Stimulated activated CD8-positive, alpha-beta memory T cell treated with anti-CD3 and anti-CD28 coated beads, Interleukin-7, amount 100 ng/mL, for 48 hours (primary cell): ENCODE data around the gene FXYD7.
"Not testable (repeated sequence)": the region's sequence is repeated elsewhere in the genome, so short reads cannot be mapped to it uniquely, and the experiment has no call there.

Experiments used
- DNase-seq, 2 donors: peaks; one replicate each; pipeline ENCODE4 v3.0.0-alpha.2; 2020; ENCODE audit warnings: low read depth in 1 of 2; ENCODE audit errors: extremely low read depth in 1 of 2

Gene FXYD7

DNA sequence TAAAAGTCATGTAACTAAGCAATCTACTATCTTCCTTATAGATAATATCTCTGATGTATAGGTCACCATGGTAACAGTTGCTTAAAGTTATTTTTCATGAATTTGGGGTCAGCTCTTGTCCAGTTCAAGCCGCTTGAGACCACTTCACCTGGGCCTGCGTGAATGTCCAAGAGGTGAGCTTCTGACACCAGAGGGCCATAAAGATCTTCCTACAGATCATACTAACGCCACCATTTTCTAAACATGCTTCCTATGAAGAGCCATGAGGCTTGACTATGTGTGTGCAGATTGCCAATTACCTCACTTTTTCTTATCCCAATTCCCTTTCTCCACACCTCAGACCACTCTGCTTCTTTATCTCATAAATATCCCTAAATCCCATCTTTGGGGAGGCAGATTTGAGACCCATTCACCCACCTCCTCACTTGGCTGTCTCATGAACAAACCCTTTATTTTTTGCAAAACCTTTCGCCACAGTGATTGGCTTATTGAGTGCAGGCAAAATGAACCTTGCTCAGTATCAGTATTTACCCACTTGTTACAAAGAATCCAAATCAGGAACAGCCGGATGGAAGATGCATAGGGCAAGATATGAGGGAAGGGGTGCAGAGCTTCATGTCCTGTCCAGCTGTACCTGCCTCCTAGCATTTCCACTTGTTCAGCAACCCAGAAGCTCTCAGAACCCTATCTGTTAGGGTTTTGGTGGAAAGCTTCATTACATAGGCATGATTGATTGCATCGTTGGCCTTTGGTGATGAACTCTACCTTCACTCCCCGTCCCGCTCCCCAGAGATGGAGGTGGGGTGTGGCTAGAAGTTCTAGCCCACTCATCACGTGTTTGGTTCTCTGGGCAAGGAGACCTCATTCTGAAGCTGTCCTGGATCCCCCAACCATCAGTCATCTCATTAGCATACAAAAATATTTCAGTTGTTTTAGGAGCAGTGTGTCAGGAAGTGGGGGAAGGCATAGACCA lies 51.2 kb downstream of the FXYD7 start:
- DNase-seq: no peak

DNA sequence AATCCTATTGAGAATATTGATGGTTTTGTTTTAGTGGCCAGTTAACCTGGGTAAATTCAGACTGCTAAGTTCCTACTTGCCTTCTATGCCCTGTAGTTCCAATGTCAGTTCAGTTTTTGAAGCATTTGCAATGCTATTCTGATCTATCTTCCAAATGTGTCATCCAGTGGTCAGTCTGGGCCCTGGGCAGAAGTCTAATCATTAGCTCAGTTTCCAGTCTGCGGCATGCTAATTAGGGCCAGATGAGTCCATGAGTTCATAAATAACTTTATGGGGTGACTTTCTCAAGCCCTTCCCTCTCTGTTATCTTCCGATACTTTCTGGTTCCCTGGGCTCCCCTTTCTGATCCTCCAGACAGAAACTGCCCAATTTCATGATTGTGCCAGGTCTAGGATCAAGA lies 52.8 kb downstream of the FXYD7 start:
- DNase-seq: no peak

GRCh38 chr19:35196861-35197260 lies 53.8 kb downstream of the FXYD7 start:
- DNase-seq: not testable (repeated sequence)

GRCh38 chr19:35199481-35199880 lies 56.4 kb downstream of the FXYD7 start:
- DNase-seq: no peak

DNA sequence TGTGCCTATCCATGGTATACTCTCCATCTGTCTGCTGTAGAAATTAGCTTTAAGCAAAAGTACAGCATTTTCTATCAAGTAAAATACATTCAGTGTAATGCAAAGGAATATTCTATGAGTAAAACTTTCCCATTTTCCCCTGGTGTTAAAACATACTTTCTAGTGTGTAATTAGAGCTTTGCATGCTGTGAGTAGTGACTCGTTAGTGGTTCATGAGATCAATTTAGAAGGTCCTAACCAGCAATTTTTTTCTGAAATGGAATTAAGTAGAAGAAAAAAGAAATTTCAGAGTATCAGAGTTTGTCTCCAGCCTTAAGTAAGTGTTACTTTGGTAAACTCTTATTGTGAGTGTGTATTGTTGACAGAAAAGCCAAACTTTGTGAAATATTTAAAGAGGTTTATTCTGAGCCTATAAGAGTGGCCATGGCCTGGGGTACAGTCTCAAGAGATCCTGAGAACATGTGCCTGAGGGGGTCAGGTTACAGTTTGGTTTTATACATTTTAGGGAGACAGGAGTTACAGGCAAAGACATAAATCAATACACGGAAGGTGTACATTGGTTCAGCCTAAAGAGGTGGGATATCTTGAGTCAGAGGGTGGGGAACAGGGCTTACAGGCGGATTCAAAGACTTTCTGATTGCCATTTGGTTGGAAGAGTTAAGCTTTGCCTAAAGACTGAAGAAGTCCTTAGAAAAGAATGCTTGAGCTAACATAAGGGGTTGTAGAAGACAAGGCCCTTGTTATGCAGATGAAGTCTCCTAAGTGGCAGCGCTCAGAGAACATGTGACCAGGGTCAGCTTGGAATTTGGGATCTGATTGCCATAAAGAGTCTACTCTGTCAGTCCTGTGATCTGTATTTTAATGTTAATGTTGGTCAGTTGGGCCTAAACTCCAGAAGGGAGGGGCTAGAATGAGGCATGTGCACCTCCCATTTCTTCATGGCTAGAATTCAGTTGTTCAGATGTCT lies 60.0 kb downstream of the FXYD7 start:
- DNase-seq: no peak
